ENCODE data around the gene CSRNP2. TPM values are rescaled to one million over a fixed set of nuclear protein-coding genes. Genes with fewer than 3 reads are reported as not detected.

CSRNP2 gene
- total and polyA plus RNA-seq, 2 donors (not counting 3 experiments of a cell fraction or from before 2014, with no cell fraction given) = 24.2 to 49.7 TPM

- ChIA-PET POLR2A (no interaction called here), CTCF (interaction anchor here (1.7 kb wide), 1 partner anchor 13 kb away, joined by 3 read pairs; no protein-coding TSS in a partner anchor)
- dilution Hi-C loops (cut with MboI; ENCODE audit: extremely low pct_ligation_motif_present, low sequenced_read_pairs) = no loop called here
- intact Hi-C loops (cut with micrococcal nuclease) = no loop called here
- no peaks in the 10 kb centered on the region for H3K9me1 ChIP-seq (replicated peaks; ENCODE audit: control insufficient read depth, extremely low read depth, insufficient read depth, low read length)
- H3K4me3 ChIP-seq (replicated peaks in 1 of 3; ENCODE audit: insufficient read depth in 1 of 3, low read depth in 1 of 3, low read length in 3 of 3) = no peak overlapping the region
- BruUV-seq (replicated peaks) = no TSS peak
- FAIRE-seq (no peak), DNase-seq (ENCODE audit: low read depth, low spot score) (no peak)
- H3K79me2 ChIP-seq (ENCODE audit: control insufficient read depth, insufficient read depth, low read length) = no peaks in the 10 kb centered on the region
- H3K36me3 ChIP-seq (ENCODE audit: control insufficient read depth in 2 of 2, extremely low read depth in 1 of 2, insufficient read depth in 2 of 2, low read length in 2 of 2) = peaks cover 11 to 29% of the 10 kb centered on the region in 2 experiments
- H3K9me3 ChIP-seq (replicated peaks; ENCODE audit: control insufficient read depth, insufficient read depth, low read length) = no peaks in the 10 kb centered on the region
- TF ChIP-seq GATA2 (IDR thresholded peaks at IDR 0.05; ENCODE audit: insufficient read depth, insufficient read length, low read depth, low read length) (no peak), JUN (IDR thresholded peaks at IDR 0.05; ENCODE audit: borderline replicate concordance, insufficient read depth, insufficient read length, low read depth) (no peak), FOS (IDR thresholded peaks at IDR 0.05; ENCODE audit: borderline replicate concordance, insufficient read depth, low read length) (no peak), MAX (IDR thresholded peaks at IDR 0.05; ENCODE audit: insufficient read depth, insufficient read length) (no peak), MYC (IDR thresholded peaks at IDR 0.05; ENCODE audit: low read depth, low read length) (no peak), POLR2AphosphoS5 (IDR thresholded peaks at IDR 0.05; ENCODE audit: insufficient read depth, low read depth, low read length) (no peak), POLR2A (IDR thresholded peaks at IDR 0.05; ENCODE audit: low read depth, low read length) (no peak), EZH2 (IDR thresholded peaks at IDR 0.05; ENCODE audit: borderline replicate concordance, low read depth, low read length, severe bottlenecking) (no peak), CTCF (IDR thresholded peaks at IDR 0.05; ENCODE audit: extremely low read depth in 1 of 2, insufficient read depth in 1 of 2, low read depth in 1 of 2, low read length in 2 of 2) (no peak)
- H3K4me1 ChIP-seq (ENCODE audit: control insufficient read depth, extremely low read depth, insufficient read depth, low read length) = no peaks in the 10 kb centered on the region
- no peak overlapping the region for H3K4me2 ChIP-seq (ENCODE audit: insufficient read depth, low read length)
- no peaks in the 10 kb centered on the region for H4K20me1 ChIP-seq (replicated peaks; ENCODE audit: control insufficient read depth, extremely low read depth, insufficient read depth, low read length)
- H3K27ac ChIP-seq (ENCODE audit: insufficient read depth, low read depth, low read length) = no peak overlapping the region
- H3K27me3 ChIP-seq (ENCODE audit: control insufficient read depth in 2 of 2, insufficient read depth in 2 of 2, low read length in 2 of 2) = no peaks in the 10 kb centered on the region
- no peak overlapping the region for H3K9ac ChIP-seq (replicated peaks; ENCODE audit: extremely low read depth, insufficient read depth, low read length)
- no peak overlapping the region for H2AFZ ChIP-seq (ENCODE audit: low read depth, low read length)
Observed at GRCh38 chr12:51070004-51070403, 13.4 kb downstream of the CSRNP2 start.
